K562 (cell line): ENCODE results near the gene ABCA3. TPM values are rescaled to one million over a fixed set of nuclear protein-coding genes. Genes with fewer than 3 reads are reported as not detected.

Source experiments
- ATAC-seq: fragments of 200-7000 bp; cut with Tn5 transposase; 3 replicates; pipeline ENCODE4 v1.9.1; 2020; ENCODE audit warnings: moderate library complexity
- BruUV-seq: library from RNA; stranded (reverse); fragments of 400-500 nt; replicated peaks from 2 replicates; lab custom pipeline; 2021; lab: Mats Ljungman, UMichigan
- CTCF ChIA-PET: fragments of 300-600 bp; formaldehyde crosslinking; extraction: SDS; loops from one replicate; lab custom pipeline; 2021; ENCODE audit warnings: low intra/inter-chr PET ratio; lab: Yijun Ruan, JAX
- POLR2A ChIA-PET: fragments of 300-600, 350-650 bp; sonication (Branson Sonifier 250); formaldehyde crosslinking; extraction: SDS; loops from one replicate; lab custom pipeline; 2021; ENCODE audit warnings: antibody characterized with exemption, inconsistent platforms; lab: Yijun Ruan, JAX
- DNase-seq, 4 experiments: peaks; one replicate each; pipeline versions ENCODE4 v3.0.0 to v3.0.0-alpha.2; 2011 to 2018; ENCODE audit warnings: low spot score in 3 of 4, mixed read lengths in 3 of 4; ENCODE audit errors: extremely low read depth in 1 of 4
- FAIRE-seq: peaks from 2 replicates; lab custom pipeline; 2011; peaks lifted over from hg19 to GRCh38; lab: Jason Lieb, UNC
- H2AFZ ChIP-seq: 2 replicates; pipeline ENCODE4 v1.6.0; 2011; ENCODE audit warnings: low read depth, low read length, control low read depth, inconsistent platforms
- H3K27ac ChIP-seq: fragments of 200-600 bp; 3 replicates; pipeline ENCODE4 v1.8.0; 2011; ENCODE audit warnings: low read depth, mild to moderate bottlenecking, control low read depth, inconsistent platforms, low read length, moderate library complexity, mixed read lengths; ENCODE audit errors: extremely low read depth
- H3K27me3 ChIP-seq, 2 experiments: fragments of 300-600 bp in 1 of 2; 2 replicates in 1 of 2; 3 replicates in 1 of 2; pipeline versions ENCODE4 v1.6.0 to v1.8.0; 2011; ENCODE audit warnings: inconsistent platforms in 2 of 2, low read length in 2 of 2, mild to moderate bottlenecking in 1 of 2, mixed read lengths in 1 of 2, moderate library complexity in 1 of 2; ENCODE audit not compliant: control insufficient read depth in 2 of 2, insufficient read depth in 2 of 2
- H3K36me3 ChIP-seq: fragments of 300-600 bp; 3 replicates; pipeline ENCODE4 v1.8.0; 2011; ENCODE audit warnings: mild to moderate bottlenecking, low read length, inconsistent platforms; ENCODE audit not compliant: control insufficient read depth, insufficient read depth
- H3K4me1 ChIP-seq, 2 experiments: fragments of 200-600 bp in 1 of 2; replicated peaks in 1 of 2; 2 replicates in 1 of 2; 3 replicates in 1 of 2; pipeline versions ENCODE4 v1.5.1 to v1.8.0; 2011; ENCODE audit warnings: inconsistent platforms in 2 of 2, low read length in 2 of 2, mild to moderate bottlenecking in 1 of 2, mixed read lengths in 1 of 2, moderate library complexity in 1 of 2; ENCODE audit not compliant: control insufficient read depth in 2 of 2, insufficient read depth in 2 of 2
- H3K4me2 ChIP-seq: 2 replicates; pipeline ENCODE4 v1.6.1; 2011; ENCODE audit warnings: low read length, control low read depth, inconsistent platforms, mixed read lengths; ENCODE audit not compliant: insufficient read depth
- H3K4me3 ChIP-seq: fragments of 200-600 bp; sonication (generic), shearing (Covaris generic); 2 replicates; pipeline ENCODE4 v1.5.1; 2016; ENCODE audit warnings: control low read depth, inconsistent platforms
- H3K79me2 ChIP-seq: fragments of 200-600 bp; 3 replicates; pipeline ENCODE4 v1.8.0; 2011; ENCODE audit warnings: low read length, inconsistent platforms; ENCODE audit not compliant: control insufficient read depth, insufficient read depth
- H3K9ac ChIP-seq, 2 experiments: 2 replicates each; pipeline versions ENCODE4 v1.6.0 to v1.6.1; 2011; ENCODE audit warnings: low read depth in 2 of 2, low read length in 2 of 2, control low read depth in 1 of 2, inconsistent platforms in 1 of 2, mild to moderate bottlenecking in 1 of 2, mixed read lengths in 1 of 2; ENCODE audit not compliant: insufficient read depth in 1 of 2
- H3K9me1 ChIP-seq: one replicate; pipeline ENCODE4 v1.6.0; 2011; ENCODE audit warnings: inconsistent platforms, mild to moderate bottlenecking, low read length, moderate library complexity; ENCODE audit not compliant: control insufficient read depth, insufficient read depth
- H3K9me3 ChIP-seq: replicated peaks from 2 replicates; pipeline ENCODE4 v1.5.1; 2011; ENCODE audit warnings: low read depth, low read length, inconsistent platforms; ENCODE audit not compliant: control insufficient read depth, insufficient read depth
- H4K20me1 ChIP-seq: replicated peaks from 2 replicates; pipeline ENCODE4 v1.6.1; 2011; ENCODE audit warnings: low read length, inconsistent platforms, mixed read lengths; ENCODE audit not compliant: control insufficient read depth, insufficient read depth
- ETV1 ChIP-seq: fragments of 450-650 bp; conservative IDR thresholded peaks from 2 replicates; pipeline ENCODE4 v1.6.1; 2016; ENCODE audit warnings: missing genetic modification characterization, control low read depth, low read depth, missing compliant biosample characterization
- EWSR1 ChIP-seq: fragments of 450-650 bp; IDR thresholded peaks from 2 replicates; pipeline ENCODE4 v1.6.1; 2018; ENCODE audit warnings: borderline replicate concordance, mild to moderate bottlenecking, low read depth, moderate library complexity; ENCODE audit not compliant: partially characterized antibody
- HMGN3 ChIP-seq: IDR thresholded peaks from 2 replicates; pipeline ENCODE4 v1.6.1; 2011; ENCODE audit warnings: borderline replicate concordance, low read depth, mild to moderate bottlenecking, mixed read lengths, low read length; ENCODE audit not compliant: insufficient read length; ENCODE audit errors: extremely low read depth
- HNRNPL ChIP-seq: fragments of 200-400 bp; formaldehyde crosslinking; IDR thresholded peaks from 2 replicates; pipeline ENCODE4 v1.6.1; 2017; ENCODE audit warnings: low read depth, mild to moderate bottlenecking, low read length
- NFE2 ChIP-seq: IDR thresholded peaks from 2 replicates; pipeline ENCODE4 v1.6.1; 2014; ENCODE audit warnings: antibody characterized with exemption, low read depth
- NFIC ChIP-seq: fragments of 450-650 bp; IDR thresholded peaks from 2 replicates; pipeline ENCODE4 v1.6.1; 2017; ENCODE audit warnings: mild to moderate bottlenecking, inconsistent platforms
- RBM17 ChIP-seq: fragments of 200-400 bp; formaldehyde crosslinking; IDR thresholded peaks from 2 replicates; pipeline ENCODE4 v1.6.1; 2017; ENCODE audit warnings: low read depth, mild to moderate bottlenecking, low read length, borderline replicate concordance
- SRF ChIP-seq, 2 experiments: fragments of 250-450, 450-650 bp in 1 of 2; sonication (Bioruptor Pico) in 1 of 2; sonication (generic) in 1 of 2; formaldehyde crosslinking; IDR thresholded peaks; 2 replicates each; pipeline versions ENCODE4 v1.5.0 to v1.5.1; 2020 to 2022; ENCODE audit warnings: mild to moderate bottlenecking in 1 of 2, missing genetic modification reagents in 1 of 2
- SUPT5H ChIP-seq: fragments of 450-650 bp; IDR thresholded peaks from 2 replicates; pipeline ENCODE4 v1.6.1; 2016
- ZBTB49 ChIP-seq: sonication (generic); formaldehyde crosslinking; IDR thresholded peaks from 2 replicates; pipeline ENCODE4 v1.8.0; 2022; ENCODE audit warnings: missing genetic modification reagents, mild to moderate bottlenecking, borderline replicate concordance
- WGBS: fragments of 100-300 bp; shearing (Covaris generic); methylation state at CpG from one replicate; pipeline ENCODE4 v1.1.6; 2016; ENCODE audit warnings: low coverage, mixed read lengths; ENCODE audit not compliant: insufficient coverage; ENCODE audit errors: missing lambda C conversion rate; 5-methylcytosine and 5-hydroxymethylcytosine counted together
- in situ Hi-C: fragments of 300-500 bp; cut with MboI; formaldehyde crosslinking; loops from 4 replicates; pipeline ENCODE4 v1.15.0; 2018; ENCODE audit warnings: inconsistent platforms, mixed read lengths
- intact Hi-C: fragments of 100-400 bp; cut with micrococcal nuclease; formaldehyde crosslinking; loops from 2 replicates; pipeline ENCODE4 v1.14.2; 2022
- polyA plus RNA-seq, 8 experiments: library from polyadenylated mRNA; depleted of rRNA in 4 of 8; stranded (reverse) in 5 of 8; unstranded in 3 of 8; fragments of >200 nt; fragmentation: Nextera tagmentation in 2 of 8; fragmentation: Illumina TruSeq in 1 of 8; extraction: Ambion mirVana in 2 of 8; extraction: Trizol in 1 of 8; gene quantifications; 2 replicates each; pipeline versions ENCODE4 v1.2.1 to v1.2.3, GENCODE V29; 2011 to 2014; ENCODE audit warnings: inconsistent platforms in 1 of 8, missing spikeins in 1 of 8
- total RNA-seq, 7 experiments: library from RNA; depleted of rRNA in 6 of 7; stranded (reverse); fragments of >200 nt in 6 of 7; fragmentation: Illumina TruSeq in 2 of 7; extraction: Trizol in 2 of 7; gene quantifications; 2 replicates each; pipeline versions ENCODE4 v1.2.1 to v1.2.3, GENCODE V29; 2011 to 2021; ENCODE audit warnings: low replicate concordance in 1 of 7
- TF ChIP-seq, protein P1 (sequence below), 2 experiments: fragments of 450-650 bp; formaldehyde crosslinking in 1 of 2; IDR thresholded peaks; 2 replicates each; pipeline versions ENCODE4 v1.4.0 to v1.6.1; 2014 to 2020; ENCODE audit warnings: mild to moderate bottlenecking in 2 of 2, borderline replicate concordance in 1 of 2, low read depth in 1 of 2

Gene ABCA3
- total and polyA plus RNA-seq, 9 of the 15 experiments (the other 6 are each of a cell fraction or from before 2014, with no cell fraction given) = 0.66 to 23.7 (median 6.9) TPM

- ATAC-seq (no peak), FAIRE-seq (no peak), DNase-seq (no peak)
- no peak overlapping the region for H3K4me3 ChIP-seq
- CTCF ChIA-PET = no interaction called here
- WGBS = 87% methylated on average over 17 of the region's 19 CpGs
- no peak overlapping the region for H3K4me2 ChIP-seq
- H3K27ac ChIP-seq = no peak overlapping the region
- H3K79me2 ChIP-seq = no peaks in the 10 kb centered on the region
- H3K27me3 ChIP-seq = no peaks in the 10 kb centered on the region
- H3K36me3 ChIP-seq = peaks cover 69% of the 10 kb centered on the region; the same call in 2 of the 3 replicates
- intact Hi-C loops = no loop called here
- no peak overlapping the region for H3K9ac ChIP-seq
- POLR2A ChIA-PET = interaction anchor here (1.2 to 2.6 kb wide), 2 partner anchors 10 to 14 kb away, joined by 3 to 20 read pairs; no protein-coding TSS in a partner anchor
- H3K4me1 ChIP-seq = peaks cover 0 to 55% of the 10 kb centered on the region in 2 experiments; a peak in 2 of 5 replicates
- no TSS peak for BruUV-seq
- H3K9me1 ChIP-seq = no peaks in the 10 kb centered on the region
- H2AFZ ChIP-seq = no peak overlapping the region
- no peaks in the 10 kb centered on the region for H3K9me3 ChIP-seq
- in situ Hi-C loops = no loop called here
- H4K20me1 ChIP-seq = no peaks in the 10 kb centered on the region
- TF ChIP-seq SRF (CRISPR knock-in tag; IDR thresholded peaks at IDR 0.05) = no peak
- no peak for TF ChIP-seq NFE2
- no peak for TF ChIP-seq ETV1 (tag)
- peak; percentile 35 for TF ChIP-seq HMGN3
- no peak for TF ChIP-seq ZBTB49 (CRISPR knock-in tag)
- no peak for TF ChIP-seq NFIC
- peak; percentile 63; the same call in 1 of the 2 replicates for TF ChIP-seq SUPT5H
- 0 out of 2 replicates have a peak, but pooled peaks have one; percentile 14 for TF ChIP-seq HNRNPL
- TF ChIP-seq EWSR1 = no peak
- TF ChIP-seq, protein P1, sequence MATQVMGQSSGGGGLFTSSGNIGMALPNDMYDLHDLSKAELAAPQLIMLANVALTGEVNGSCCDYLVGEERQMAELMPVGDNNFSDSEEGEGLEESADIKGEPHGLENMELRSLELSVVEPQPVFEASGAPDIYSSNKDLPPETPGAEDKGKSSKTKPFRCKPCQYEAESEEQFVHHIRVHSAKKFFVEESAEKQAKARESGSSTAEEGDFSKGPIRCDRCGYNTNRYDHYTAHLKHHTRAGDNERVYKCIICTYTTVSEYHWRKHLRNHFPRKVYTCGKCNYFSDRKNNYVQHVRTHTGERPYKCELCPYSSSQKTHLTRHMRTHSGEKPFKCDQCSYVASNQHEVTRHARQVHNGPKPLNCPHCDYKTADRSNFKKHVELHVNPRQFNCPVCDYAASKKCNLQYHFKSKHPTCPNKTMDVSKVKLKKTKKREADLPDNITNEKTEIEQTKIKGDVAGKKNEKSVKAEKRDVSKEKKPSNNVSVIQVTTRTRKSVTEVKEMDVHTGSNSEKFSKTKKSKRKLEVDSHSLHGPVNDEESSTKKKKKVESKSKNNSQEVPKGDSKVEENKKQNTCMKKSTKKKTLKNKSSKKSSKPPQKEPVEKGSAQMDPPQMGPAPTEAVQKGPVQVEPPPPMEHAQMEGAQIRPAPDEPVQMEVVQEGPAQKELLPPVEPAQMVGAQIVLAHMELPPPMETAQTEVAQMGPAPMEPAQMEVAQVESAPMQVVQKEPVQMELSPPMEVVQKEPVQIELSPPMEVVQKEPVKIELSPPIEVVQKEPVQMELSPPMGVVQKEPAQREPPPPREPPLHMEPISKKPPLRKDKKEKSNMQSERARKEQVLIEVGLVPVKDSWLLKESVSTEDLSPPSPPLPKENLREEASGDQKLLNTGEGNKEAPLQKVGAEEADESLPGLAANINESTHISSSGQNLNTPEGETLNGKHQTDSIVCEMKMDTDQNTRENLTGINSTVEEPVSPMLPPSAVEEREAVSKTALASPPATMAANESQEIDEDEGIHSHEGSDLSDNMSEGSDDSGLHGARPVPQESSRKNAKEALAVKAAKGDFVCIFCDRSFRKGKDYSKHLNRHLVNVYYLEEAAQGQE (IDR thresholded peaks at IDR 0.05; ENCODE audit: borderline replicate concordance) = no peak
- TF ChIP-seq, protein P1 (CRISPR knock-in tag; IDR thresholded peaks at IDR 0.05; ENCODE audit: low read depth) = no peak
- no peak for TF ChIP-seq RBM17
Measured at GRCh38 chr16:2235695-2236336, 104.7 kb downstream of the ABCA3 start.
